HG03520 (cell line): ENCODE measurements around the gene ZBP1.
"Not testable (repeated sequence)": the region's sequence is repeated elsewhere in the genome, so short reads cannot be mapped to it uniquely, and the experiment has no call there.

Experiments
- ATAC-seq: cut with Tn5 transposase; IDR thresholded peaks from one replicate; pipeline ENCODE4 v1.9.1; 2021; ENCODE audit warnings: mild to moderate bottlenecking, moderate library complexity; ENCODE audit not compliant: unreplicated experiment

ZBP1 gene

DNA sequence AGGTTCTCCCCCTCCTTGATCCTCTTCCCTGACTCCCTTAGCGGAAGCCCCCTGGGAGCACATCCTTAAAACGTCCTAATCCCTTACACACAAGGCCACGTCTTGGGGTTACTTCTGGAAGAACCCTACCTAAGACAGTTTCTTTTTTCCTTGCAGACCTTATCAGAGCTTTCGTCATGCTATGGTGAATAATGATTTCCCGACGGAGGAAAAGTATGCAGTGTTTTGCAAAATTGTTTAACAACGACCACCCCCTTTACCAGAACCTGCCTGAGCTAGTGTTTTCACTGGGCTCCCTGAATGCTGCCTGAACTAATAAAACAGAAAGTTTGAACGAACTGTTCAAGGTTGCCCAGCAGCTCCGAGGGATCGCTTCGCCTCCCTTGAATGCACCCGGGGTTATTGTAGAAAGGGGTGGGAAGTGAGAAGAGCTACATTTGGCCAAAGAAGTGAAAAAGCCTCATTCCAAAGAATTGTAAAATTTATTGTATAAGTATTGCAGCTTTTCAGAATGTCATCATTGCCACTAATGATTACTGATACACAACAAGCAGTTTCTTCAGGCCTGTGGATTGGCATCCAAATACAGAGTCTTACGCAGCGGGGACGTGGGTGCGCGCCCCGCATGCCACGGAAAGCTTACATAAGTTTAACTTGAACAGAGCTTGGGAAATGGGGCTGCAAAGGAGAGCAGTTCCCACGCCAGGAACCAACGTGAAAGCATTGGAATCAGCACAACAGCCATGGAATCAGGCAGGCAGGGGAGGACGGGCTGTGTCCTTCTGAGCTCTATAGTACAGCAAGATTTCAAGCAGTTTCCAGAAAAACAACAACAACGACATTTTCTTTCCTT, 27.9 kb upstream of the ZBP1 start:
- no peak for ATAC-seq

DNA sequence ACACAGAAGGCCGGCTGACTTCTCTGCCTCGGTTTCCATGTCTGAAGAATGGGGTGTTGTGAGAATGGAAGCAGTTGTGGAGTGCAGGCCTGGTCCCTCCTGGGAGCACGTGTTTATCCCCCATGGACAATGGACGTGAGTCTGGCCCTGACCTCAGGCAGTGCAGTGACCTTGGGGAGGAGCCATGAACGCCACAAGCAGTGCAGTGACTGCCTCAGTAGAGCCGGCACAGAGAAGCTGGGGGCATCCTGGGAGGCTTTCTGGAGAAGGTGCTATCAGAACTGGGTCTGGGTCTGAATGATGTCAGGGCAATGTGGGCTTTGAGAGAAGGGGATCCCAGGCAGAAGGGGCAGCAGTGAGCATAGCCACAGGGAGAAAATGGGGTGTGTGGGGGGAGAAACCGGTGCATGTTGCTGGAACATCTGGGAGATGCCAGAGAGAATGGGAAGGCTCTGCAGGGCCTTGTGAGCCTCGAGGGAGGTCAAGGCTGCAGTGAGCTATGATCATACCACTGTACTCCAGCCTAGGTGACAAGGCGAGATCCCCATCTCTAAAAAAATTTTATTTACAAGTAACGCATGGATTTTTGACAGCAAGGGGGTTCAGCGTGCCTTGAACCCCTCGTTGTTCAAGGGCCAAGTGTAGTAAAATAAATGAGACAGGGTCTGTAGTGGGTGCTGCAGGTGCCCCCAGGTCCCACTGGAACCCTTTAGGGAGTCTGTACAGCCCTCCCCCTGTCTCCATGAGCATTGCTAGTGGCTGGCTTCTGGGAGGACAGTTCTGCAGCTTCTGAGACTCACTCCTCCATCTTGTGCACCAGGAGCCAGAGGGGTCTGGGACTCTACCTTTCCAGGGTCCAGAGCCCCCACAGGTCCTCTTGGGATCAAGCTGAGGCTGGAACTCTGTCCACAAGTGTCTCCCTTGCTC, 27.0 kb upstream of the ZBP1 start:
- ATAC-seq = no peak

GRCh38 chr20:57638895-57639236, 18.6 kb upstream of the ZBP1 start:
- no peak for ATAC-seq

DNA sequence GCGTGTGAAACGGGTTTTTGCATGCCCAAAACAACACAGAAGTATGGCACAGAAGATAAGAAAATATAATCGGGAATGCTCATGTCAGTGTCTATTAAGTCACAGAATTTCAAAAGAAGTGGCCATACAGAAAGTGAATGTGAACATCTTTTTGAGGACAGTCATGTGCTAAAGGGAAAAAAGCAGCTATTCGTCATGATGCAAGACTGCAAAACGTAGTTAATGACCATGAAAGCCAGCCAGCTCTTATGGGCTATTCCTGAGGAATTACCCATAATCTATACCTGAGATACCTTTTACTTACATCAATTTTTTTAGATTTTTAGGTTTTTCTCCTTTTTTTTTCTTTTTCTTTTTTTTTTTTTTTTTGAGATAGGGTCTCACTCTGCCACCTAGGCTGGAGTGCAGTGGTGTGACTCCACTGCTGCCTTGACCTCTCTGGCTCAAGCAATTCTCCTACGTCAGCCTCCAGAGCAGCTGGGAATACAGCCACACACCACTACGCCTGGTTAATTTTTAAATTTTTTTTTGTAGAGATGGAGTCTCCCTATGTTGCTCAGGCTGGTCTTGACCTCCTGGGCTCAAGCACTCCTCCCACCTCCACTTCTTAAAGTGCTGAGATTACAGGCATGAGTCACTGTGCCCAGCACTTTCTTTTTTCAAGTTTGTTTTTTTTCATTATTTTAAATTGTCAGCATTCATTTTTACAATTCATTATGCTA, 18.1 kb upstream of the ZBP1 start:
- no peak for ATAC-seq

DNA sequence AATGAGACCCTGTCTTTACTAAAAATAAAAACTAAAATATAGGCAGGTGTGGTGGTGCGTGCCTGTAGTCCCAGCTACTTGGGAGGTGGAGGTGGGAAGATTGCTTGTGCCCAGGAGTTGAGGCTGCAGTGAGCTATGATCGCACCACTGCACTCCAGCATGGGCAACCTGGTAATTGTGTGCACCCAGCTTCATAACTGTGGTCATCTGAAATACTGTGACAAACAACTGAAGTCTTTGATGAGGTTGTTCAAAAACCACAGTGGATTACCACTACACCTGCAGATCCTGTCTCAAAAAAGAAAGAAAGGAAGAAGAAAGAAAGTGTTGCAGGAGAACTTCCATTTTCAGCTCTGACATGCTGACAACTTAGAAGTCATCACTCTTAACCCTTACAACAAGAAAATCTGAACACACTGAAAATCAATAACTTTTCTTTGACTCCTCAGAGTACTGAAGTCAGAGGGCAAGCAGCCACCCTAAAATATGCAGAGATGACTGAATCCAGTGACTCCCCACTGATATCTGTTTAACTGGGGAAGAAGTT, 13.8 kb upstream of the ZBP1 start:
- no peak for ATAC-seq

DNA sequence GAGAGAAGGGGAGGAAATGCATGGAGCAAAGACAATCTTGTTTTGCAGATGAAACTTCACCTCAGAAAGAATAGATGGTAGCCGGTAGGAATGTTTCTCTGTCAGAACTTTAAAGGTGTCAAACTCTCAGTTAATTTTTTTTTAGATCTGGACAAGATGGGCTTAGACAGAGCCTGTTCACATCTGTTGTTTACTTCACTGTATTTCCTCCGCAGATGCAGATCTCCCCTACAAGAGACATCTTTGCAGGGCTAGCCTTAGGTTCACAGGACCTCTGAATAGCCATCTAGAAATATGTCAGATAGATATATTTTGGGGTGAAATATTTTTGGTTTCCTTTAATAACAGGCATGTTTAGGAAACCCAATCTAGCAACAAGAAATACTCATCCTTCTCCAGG, 12.1 kb upstream of the ZBP1 start:
- no peak for ATAC-seq

- ATAC-seq = no peak
Observed at GRCh38 chr20:57630061-57630460, 9.8 kb upstream of the ZBP1 start.

DNA sequence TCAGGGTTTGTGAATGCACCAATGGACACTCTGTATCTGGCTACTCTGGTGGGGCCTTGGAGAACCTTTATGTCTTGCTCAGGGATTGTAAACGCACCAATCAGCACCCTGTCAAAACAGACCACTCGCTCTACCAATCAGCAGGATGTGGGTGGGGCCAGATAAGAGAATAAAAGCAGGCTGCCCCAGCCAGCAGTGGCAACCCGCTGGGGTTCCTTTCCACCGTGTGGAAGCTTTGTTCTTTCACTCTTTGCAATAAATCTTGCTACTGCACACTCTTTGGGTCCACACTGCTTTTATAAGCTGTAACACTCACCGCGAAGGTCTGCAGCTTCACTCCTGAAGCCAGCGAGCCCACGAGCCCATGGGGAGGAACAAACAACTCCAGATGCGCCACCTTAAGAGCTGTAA, 9.3 kb upstream of the ZBP1 start:
- not testable (repeated sequence) for ATAC-seq

GRCh38 chr20:57628962-57629308, 8.7 kb upstream of the ZBP1 start:
- not testable (repeated sequence) for ATAC-seq

- no peak for ATAC-seq
Observed at GRCh38 chr20:57628047-57628961, 8.1 kb upstream of the ZBP1 start.

DNA sequence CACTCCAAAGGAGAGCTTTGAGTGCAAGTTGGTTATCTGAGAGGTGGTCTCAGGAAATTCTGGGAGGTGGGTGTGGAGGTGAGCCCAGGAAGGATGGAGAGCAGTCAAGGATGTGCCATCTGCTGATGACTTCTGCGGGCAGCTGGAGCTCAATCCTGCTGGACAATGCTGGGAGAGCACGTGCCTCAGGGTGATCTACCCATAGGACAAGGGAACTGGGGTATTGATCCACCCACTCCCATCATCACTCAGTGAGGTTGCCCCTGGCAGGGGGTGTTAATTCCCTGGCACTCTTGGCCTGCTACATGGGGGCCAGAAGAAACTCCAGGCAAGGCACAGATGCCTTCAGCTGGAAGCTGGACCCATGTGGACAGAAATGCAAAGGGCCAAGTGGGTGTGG, 7.1 kb upstream of the ZBP1 start:
- ATAC-seq = no peak

DNA sequence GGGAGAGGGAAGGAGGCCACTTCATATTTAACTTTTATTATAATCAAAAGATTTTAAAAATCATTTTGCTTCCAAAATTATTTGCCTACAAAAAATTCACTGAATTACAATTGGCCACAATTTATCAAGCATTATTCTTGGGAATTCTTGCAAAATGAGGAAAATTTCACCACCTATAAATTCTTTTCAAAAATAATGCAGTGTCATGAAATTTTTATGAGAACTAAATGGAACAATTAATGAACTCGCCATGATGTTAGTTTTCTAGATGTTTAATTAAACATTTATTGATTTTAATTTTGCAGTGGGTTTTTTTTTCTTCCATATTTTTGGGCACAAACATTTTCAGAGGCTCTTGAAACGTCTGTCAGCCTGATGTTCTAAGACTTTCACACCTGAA, 5.8 kb upstream of the ZBP1 start:
- no peak for ATAC-seq

DNA sequence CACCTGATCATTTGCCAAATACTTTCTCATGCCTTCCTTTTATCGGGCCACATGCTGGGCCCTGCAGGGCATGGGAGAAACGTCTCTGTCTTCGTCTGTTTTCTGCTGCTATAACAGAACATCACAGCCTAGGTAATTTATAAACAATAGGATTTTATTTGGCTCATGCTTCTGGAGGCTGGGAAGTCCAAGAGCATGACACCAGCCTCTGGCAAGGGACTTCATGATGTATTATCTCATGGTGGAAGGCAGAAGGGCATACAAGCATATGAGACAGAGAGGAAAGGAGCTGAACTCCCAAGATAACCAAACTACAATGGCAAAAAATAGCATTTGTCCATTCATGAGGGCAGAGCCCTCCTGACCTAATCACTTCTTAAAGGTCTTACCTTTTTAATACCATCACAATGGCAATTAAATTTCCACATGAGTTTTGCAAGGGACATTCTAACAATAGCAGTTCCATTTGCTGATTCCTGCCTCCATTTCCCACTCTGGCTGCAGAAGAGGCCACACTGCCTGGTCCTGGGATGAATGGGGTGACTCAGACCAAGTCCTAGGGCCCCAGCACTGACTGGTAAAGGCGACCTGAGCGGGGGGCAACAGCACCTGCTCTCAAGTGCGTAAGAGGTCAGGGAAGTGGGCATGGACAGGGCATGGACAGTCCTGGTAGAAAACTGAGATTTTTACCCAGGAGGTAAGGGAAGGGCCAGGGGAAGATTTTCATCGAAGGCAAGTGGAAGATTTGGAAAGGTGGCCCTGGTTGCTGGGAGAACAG, 5.1 kb upstream of the ZBP1 start:
- no peak for ATAC-seq

DNA sequence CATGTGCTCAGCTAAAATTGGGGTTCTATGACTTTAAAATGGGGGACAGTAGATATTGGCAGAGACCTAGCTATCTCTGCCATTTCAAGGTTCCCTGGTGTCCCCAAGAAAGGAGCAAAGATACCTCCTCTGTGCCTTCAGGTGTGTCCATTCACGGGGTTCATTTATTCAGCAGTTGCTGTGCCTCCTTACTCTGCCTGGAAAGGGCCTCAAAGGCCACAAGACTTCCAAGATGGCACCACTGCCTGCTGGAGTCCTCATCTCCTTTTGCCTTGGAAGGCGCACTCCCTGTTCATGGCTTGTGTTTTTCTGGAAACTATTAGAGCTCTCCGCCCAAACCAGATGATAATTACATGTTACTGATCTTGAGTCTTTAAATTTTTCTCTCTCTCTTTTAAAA, 3.9 kb upstream of the ZBP1 start:
- ATAC-seq = no peak

- ATAC-seq = no peak
Observed at GRCh38 chr20:57622579-57623381, 2.6 kb upstream of the ZBP1 start.

DNA sequence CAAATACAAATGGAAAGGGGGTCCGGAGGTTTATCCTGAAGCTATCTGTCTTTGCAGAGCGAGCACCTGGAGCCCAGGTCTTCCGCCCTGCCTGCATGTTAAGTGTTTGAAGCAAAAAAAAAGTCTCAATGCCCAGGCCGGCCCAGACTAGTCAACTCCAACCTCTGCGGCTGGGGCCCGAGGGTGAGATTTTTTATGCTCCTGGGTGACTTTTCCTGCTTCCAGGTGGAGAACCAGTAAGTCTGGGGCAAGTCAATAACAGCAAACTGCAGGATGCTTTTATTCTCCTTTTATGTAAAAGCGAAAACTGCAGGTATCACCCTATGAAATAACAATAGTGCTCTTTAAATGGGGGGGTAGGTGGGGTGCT, 2.0 kb upstream of the ZBP1 start:
- ATAC-seq = no peak

GRCh38 chr20:57621421-57622200, 1.4 kb upstream of the ZBP1 start:
- no peak for ATAC-seq

DNA sequence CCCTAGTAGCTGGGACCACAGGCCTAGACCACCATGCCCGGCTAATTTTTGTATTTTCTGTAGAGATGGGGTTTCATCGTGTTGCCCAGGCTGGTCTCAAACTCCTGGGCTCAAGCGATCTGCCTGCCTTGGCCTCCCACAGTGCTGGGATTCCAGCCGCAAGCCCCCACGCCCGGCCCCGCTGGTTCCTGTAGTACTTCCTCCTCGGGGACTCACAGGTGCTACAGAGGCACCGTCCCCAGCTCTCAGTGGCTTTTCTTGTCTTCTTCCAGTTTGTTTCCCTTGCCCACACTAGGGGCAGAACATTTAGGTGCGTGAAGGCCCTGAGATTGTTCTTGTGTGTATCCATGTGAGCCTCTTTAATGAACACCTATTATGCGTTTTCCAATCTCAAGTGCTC, 773 bp upstream of the ZBP1 start:
- ATAC-seq = no peak
